ENCODE results near the gene RNF227. TPM values are rescaled to one million over a fixed set of nuclear protein-coding genes. Genes with fewer than 3 reads are reported as not detected.

The RNF227 gene
- total and polyA plus RNA-seq, 10 of the 15 experiments (the other 5 are each of a cell fraction or from before 2014, with no cell fraction given) = 0.49 to 5.0 (median 1.3) TPM

DNA sequence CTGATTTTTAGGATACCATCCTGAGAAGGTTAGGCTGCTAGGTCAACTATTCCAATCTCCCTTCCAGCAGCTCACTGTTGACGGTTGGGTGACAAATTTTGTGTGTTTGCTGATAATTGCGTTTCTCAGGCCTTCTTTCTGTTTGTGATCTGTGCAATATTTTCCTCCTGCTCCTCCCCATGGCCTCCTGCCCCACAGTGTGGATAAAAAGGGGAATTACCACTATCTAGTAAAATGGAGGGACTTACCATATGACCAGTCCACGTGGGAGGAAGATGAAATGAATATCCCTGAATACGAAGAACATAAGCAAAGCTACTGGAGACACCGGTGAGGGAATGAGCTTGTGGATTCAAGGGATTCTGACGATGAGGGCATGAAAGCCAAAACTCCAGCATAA is 18.3 kb downstream of the RNF227 start:
- Histone ChIP-seq H3K79me2 (ENCODE audit: control insufficient read depth, insufficient read depth, low read length) (no peaks in the 10 kb centered on the region), H3K27me3 (replicated peaks in 1 of 2; ENCODE audit: control insufficient read depth in 2 of 2, insufficient read depth in 2 of 2, low read length in 1 of 2) (no peaks in the 10 kb centered on the region), H3K36me3 (ENCODE audit: control insufficient read depth in 2 of 2, insufficient read depth in 2 of 2, low read length in 1 of 2) (peaks cover 31 to 52% of the 10 kb centered on the region in 2 experiments), H3K4me3 (no peak overlapping the region), H2AFZ (ENCODE audit: control insufficient read depth, low read depth, low read length) (no peak overlapping the region), H3K9ac (ENCODE audit: control insufficient read depth, insufficient read depth, low read length) (no peak overlapping the region), H4K20me1 (ENCODE audit: control insufficient read depth, insufficient read depth) (no peaks in the 10 kb centered on the region), H3K4me1 (ENCODE audit: control insufficient read depth, insufficient read depth, low read length) (no peaks in the 10 kb centered on the region), H3K27ac (ENCODE audit: control insufficient read depth, insufficient read depth) (no peak overlapping the region), H3K9me3 (replicated peaks; ENCODE audit: control insufficient read depth, insufficient read depth, low read length) (no peaks in the 10 kb centered on the region), H3K4me2 (ENCODE audit: control insufficient read depth, insufficient read depth) (no peak overlapping the region)
- BruUV-seq (replicated peaks) = no TSS peak
- FAIRE-seq (peak; percentile 56), DNase-seq (ENCODE audit: low read depth, low spot score) (no peak), ATAC-seq (peak; percentile 35; the same call in 1 of the 3 replicates)
- WGBS (ENCODE audit: insufficient coverage, insufficient replicate concordance, low lambda C conversion rate, missing lambda C conversion rate) = 42% methylated on average over 6 of the region's 6 CpGs
- in situ Hi-C loops (cut with MboI) (no loop called here), intact Hi-C loops (cut with micrococcal nuclease; ENCODE audit: unreplicated experiment) (loop anchor here (5.0 kb wide), 1 partner anchor 35 kb away; no protein-coding TSS in a partner anchor)
- SMC1A ChIA-PET (ENCODE audit: uncharacterized antibody, unreplicated experiment) = interaction anchor here (0.7 to 2.8 kb wide), 4 partner anchors 33 to 247 kb away, joined by 3 to 12 read pairs (median 8); partner anchors contain the start of gene ATP1B2
- CTCF ChIA-PET = interaction anchor here (0.9 to 1.7 kb wide), 9 partner anchors 29 to 163 kb away, joined by 3 to 5 read pairs (median 4); partner anchors contain the start of gene NAA38
- RAD21 ChIA-PET (ENCODE audit: unreplicated experiment) = interaction anchor here (0.6 to 0.7 kb wide), 2 partner anchors 14 to 133 kb away, joined by 3 read pairs; no protein-coding TSS in a partner anchor
- POLR2A ChIA-PET = interaction anchor here (1.1 kb wide), 1 partner anchor 18 kb away, joined by 4 read pairs; no protein-coding TSS in a partner anchor
- TF ChIP-seq MTA2 (IDR thresholded peaks at IDR 0.05; ENCODE audit: low read depth) (no peak), SIN3A (IDR thresholded peaks at IDR 0.05; ENCODE audit: low read depth, low read length) (no peak), RAD21 (IDR thresholded peaks at IDR 0.05; ENCODE audit: insufficient read depth, low read depth, low read length) (peak; percentile 54), SMC3 (IDR thresholded peaks at IDR 0.05; ENCODE audit: borderline replicate concordance, low read length) (peak; percentile 35; the same call in 1 of the 2 replicates), TCF12 (IDR thresholded peaks at IDR 0.05; ENCODE audit: low read depth, low read length) (no peak), ZZZ3 (IDR thresholded peaks at IDR 0.05; ENCODE audit: control insufficient read depth, insufficient read length, low read depth) (no peak), FOXM1 (IDR thresholded peaks at IDR 0.05; ENCODE audit: low read depth, low read length) (no peak), HCFC1 (IDR thresholded peaks at IDR 0.05; ENCODE audit: low read length) (no peak), KLF5 (IDR thresholded peaks at IDR 0.05; ENCODE audit: partially characterized antibody) (no peak), MYB (IDR thresholded peaks at IDR 0.05; ENCODE audit: borderline replicate concordance, low read depth, low read length) (no peak), WRNIP1 (IDR thresholded peaks at IDR 0.05; ENCODE audit: borderline replicate concordance, low read depth, low read length) (no peak), MEF2B (IDR thresholded peaks at IDR 0.05; ENCODE audit: partially characterized antibody, poor library complexity, severe bottlenecking) (no peak), HSF1 (IDR thresholded peaks at IDR 0.05; ENCODE audit: low read depth, low read length) (no peak), IKZF2 (IDR thresholded peaks at IDR 0.05) (no peak), SPI1 (IDR thresholded peaks at IDR 0.05; ENCODE audit: borderline replicate concordance, insufficient read depth, low read depth, low read length) (no peak)
- TF ChIP-seq, protein P1, sequence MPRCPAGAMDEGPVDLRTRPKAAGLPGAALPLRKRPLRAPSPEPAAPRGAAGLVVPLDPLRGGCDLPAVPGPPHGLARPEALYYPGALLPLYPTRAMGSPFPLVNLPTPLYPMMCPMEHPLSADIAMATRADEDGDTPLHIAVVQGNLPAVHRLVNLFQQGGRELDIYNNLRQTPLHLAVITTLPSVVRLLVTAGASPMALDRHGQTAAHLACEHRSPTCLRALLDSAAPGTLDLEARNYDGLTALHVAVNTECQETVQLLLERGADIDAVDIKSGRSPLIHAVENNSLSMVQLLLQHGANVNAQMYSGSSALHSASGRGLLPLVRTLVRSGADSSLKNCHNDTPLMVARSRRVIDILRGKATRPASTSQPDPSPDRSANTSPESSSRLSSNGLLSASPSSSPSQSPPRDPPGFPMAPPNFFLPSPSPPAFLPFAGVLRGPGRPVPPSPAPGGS (IDR thresholded peaks at IDR 0.05; ENCODE audit: borderline replicate concordance, insufficient read depth, low read depth, low read length, poor library complexity, severe bottlenecking) = no peak
- TF ChIP-seq, protein P2, sequence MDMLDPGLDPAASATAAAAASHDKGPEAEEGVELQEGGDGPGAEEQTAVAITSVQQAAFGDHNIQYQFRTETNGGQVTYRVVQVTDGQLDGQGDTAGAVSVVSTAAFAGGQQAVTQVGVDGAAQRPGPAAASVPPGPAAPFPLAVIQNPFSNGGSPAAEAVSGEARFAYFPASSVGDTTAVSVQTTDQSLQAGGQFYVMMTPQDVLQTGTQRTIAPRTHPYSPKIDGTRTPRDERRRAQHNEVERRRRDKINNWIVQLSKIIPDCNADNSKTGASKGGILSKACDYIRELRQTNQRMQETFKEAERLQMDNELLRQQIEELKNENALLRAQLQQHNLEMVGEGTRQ (IDR thresholded peaks at IDR 0.05; ENCODE audit: borderline replicate concordance, low read depth, low read length) = no peak

Measured in GM12878 (cell line).